Measurements from ENCODE around the gene SHROOM1. TPM values are rescaled to one million over a fixed set of nuclear protein-coding genes. Genes with fewer than 3 reads are reported as not detected.

The SHROOM1 gene
- total and polyA plus RNA-seq, 2 experiments from 2014 or later: 2.5 to 5.4 TPM

DNA sequence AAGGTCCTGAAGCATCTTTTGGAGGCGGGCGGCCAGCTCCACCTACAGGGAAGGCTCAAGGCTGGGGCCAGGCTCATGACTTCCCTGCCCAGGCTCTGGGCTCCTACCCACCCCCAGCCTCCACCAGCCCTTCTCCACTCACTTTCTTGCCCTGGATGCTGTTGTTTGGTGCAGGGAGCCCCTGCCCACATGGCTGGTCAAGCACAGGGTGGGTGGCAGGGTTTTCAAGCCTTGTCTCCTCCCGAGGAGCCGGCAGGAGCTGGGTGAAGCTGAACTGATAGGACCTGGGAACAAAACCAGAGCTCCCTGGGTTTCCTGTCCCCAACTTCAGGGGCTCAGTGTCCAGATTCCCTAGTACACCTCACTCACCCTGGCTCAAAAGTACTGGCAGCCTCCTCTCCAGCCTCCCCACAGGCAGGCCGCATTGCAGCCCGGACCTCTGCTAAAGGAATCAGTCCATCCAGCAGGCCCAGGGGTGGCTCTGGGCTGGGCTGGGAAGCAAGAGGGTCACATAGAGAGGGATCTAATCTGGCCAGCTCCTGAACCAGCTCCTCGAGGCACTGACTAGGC lies 6.9 kb downstream of the SHROOM1 start (continued):
- TF ChIP-seq ZNF331 (CRISPR knock-in tag; IDR thresholded peaks at IDR 0.05; ENCODE audit: low read depth) (no peak), NANOG (IDR thresholded peaks at IDR 0.05; ENCODE audit: borderline replicate concordance) (no peak)
- TF ChIP-seq, protein P1, sequence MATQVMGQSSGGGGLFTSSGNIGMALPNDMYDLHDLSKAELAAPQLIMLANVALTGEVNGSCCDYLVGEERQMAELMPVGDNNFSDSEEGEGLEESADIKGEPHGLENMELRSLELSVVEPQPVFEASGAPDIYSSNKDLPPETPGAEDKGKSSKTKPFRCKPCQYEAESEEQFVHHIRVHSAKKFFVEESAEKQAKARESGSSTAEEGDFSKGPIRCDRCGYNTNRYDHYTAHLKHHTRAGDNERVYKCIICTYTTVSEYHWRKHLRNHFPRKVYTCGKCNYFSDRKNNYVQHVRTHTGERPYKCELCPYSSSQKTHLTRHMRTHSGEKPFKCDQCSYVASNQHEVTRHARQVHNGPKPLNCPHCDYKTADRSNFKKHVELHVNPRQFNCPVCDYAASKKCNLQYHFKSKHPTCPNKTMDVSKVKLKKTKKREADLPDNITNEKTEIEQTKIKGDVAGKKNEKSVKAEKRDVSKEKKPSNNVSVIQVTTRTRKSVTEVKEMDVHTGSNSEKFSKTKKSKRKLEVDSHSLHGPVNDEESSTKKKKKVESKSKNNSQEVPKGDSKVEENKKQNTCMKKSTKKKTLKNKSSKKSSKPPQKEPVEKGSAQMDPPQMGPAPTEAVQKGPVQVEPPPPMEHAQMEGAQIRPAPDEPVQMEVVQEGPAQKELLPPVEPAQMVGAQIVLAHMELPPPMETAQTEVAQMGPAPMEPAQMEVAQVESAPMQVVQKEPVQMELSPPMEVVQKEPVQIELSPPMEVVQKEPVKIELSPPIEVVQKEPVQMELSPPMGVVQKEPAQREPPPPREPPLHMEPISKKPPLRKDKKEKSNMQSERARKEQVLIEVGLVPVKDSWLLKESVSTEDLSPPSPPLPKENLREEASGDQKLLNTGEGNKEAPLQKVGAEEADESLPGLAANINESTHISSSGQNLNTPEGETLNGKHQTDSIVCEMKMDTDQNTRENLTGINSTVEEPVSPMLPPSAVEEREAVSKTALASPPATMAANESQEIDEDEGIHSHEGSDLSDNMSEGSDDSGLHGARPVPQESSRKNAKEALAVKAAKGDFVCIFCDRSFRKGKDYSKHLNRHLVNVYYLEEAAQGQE (IDR thresholded peaks at IDR 0.05; ENCODE audit: unreplicated experiment): no peak

DNA sequence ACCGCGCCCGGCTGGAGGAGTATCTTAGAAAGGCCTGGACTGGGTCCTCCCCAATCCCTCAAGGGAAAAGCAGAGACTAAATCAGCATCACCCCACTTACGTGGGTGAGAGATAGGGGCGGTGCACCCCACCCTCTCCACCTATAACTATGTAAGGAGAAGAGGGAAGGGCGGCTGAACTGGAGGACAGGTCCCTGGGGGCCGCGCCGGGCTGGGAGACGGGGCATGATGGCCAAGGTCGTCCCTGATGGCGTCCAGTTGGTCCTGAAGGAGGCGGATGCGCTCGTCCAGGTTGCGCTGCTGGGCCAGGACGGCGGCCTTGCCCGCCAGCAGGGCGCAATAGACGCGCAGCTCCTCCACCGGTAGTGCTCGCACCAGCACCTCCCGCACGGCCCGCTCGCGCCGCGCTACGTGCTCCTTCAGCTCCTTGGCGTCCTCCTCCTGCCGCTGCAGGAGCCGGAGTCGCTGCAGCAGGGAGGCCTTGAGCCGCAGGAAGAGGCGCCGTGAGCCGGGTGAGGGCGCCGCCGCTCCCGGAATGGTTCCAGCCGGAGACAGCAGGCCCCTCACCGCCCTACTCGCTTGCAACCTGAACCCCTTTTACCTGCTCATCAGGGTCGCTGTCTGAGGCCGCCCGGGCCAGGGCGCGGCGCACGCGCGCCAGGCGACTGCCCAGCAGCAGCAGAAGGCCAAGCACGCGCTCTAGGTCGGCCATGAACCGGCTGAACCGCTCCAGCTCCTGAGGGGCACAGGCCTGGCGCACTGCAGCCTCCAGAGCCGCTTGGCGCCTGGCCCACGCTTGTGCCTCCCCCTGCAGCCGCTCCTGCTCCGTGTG lies 7.6 kb downstream of the SHROOM1 start:
- Histone ChIP-seq H3K27me3 (ENCODE audit: insufficient read depth) (peaks cover 72% of the 10 kb centered on the region), H3K27ac (ENCODE audit: low read depth) (no peak overlapping the region), H3K36me3 (ENCODE audit: insufficient read depth) (no peaks in the 10 kb centered on the region), H2AFZ (peak overlapping the region; percentile 85; the same call in 1 of the 2 replicates), H3K4me1 (ENCODE audit: insufficient read depth) (peaks cover 19% of the 10 kb centered on the region), H3F3A (replicated peaks; ENCODE audit: low read depth) (peaks cover 23% of the 10 kb centered on the region), H3K79me2 (replicated peaks; ENCODE audit: insufficient read depth) (no peaks in the 10 kb centered on the region), H3K4me2 (peak overlapping the region; percentile 76), H3K4me3 (peak overlapping the region; percentile 48), H4K20me1 (replicated peaks; ENCODE audit: insufficient read depth) (no peaks in the 10 kb centered on the region; the same call in 1 of the 2 replicates), H3K9me2 (ENCODE audit: insufficient read depth) (no peaks in the 10 kb centered on the region)
- ATAC-seq (peak; percentile 72), DNase-seq (ENCODE audit: low spot score) (peak; percentile 88)
- H3K4me1 Mint-ChIP-seq: peaks cover 19% of the 10 kb centered on the region
- no peaks in the 10 kb centered on the region for H3K9me3 Mint-ChIP-seq
- H3K27ac Mint-ChIP-seq: no peak overlapping the region
- H3K36me3 Mint-ChIP-seq (ENCODE audit: low read depth): peaks cover 3% of the 10 kb centered on the region; the same call in 2 of the 3 replicates
- peaks cover 35% of the 10 kb centered on the region for H3K27me3 Mint-ChIP-seq (ENCODE audit: insufficient read depth, low read depth, poor library complexity)
- peak overlapping the region; percentile 57; the same call in 2 of the 3 replicates for H3K4me3 Mint-ChIP-seq
- TF ChIP-seq EZH2 (IDR thresholded peaks at IDR 0.05; ENCODE audit: low read depth, unreplicated experiment): no peak
- no peak for TF ChIP-seq NANOG (IDR thresholded peaks at IDR 0.05; ENCODE audit: borderline replicate concordance)
- TF ChIP-seq, protein P2, sequence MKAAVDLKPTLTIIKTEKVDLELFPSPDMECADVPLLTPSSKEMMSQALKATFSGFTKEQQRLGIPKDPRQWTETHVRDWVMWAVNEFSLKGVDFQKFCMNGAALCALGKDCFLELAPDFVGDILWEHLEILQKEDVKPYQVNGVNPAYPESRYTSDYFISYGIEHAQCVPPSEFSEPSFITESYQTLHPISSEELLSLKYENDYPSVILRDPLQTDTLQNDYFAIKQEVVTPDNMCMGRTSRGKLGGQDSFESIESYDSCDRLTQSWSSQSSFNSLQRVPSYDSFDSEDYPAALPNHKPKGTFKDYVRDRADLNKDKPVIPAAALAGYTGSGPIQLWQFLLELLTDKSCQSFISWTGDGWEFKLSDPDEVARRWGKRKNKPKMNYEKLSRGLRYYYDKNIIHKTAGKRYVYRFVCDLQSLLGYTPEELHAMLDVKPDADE (IDR thresholded peaks at IDR 0.05): no peak
- TF ChIP-seq, protein P1 (IDR thresholded peaks at IDR 0.05; ENCODE audit: unreplicated experiment): no peak
- TF ChIP-seq, protein P3, sequence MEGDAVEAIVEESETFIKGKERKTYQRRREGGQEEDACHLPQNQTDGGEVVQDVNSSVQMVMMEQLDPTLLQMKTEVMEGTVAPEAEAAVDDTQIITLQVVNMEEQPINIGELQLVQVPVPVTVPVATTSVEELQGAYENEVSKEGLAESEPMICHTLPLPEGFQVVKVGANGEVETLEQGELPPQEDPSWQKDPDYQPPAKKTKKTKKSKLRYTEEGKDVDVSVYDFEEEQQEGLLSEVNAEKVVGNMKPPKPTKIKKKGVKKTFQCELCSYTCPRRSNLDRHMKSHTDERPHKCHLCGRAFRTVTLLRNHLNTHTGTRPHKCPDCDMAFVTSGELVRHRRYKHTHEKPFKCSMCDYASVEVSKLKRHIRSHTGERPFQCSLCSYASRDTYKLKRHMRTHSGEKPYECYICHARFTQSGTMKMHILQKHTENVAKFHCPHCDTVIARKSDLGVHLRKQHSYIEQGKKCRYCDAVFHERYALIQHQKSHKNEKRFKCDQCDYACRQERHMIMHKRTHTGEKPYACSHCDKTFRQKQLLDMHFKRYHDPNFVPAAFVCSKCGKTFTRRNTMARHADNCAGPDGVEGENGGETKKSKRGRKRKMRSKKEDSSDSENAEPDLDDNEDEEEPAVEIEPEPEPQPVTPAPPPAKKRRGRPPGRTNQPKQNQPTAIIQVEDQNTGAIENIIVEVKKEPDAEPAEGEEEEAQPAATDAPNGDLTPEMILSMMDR (conservative IDR thresholded peaks at IDR 0.05; ENCODE audit: low read depth in 2 of 2): peak in 1 of 2 experiments; percentile 45; a peak in 1 of 4 replicates
- TF ChIP-seq POLR2AphosphoS5 (IDR thresholded peaks at IDR 0.05; ENCODE audit: low read depth): peak; percentile 71
